Measurements from ENCODE around the gene ZFX.

Gene ZFX

GRCh38 chrX:24198101-24198500, 48.6 kb downstream of the ZFX start:
- no peak for DNase-seq (ENCODE audit: low read depth)
- H3K4me3 ChIP-seq (ENCODE audit: low read depth, low read length) = no peak overlapping the region
- TF ChIP-seq CTCF (IDR thresholded peaks at IDR 0.05; ENCODE audit: control insufficient read depth, extremely low read depth, insufficient read depth) = no peak

GRCh38 chrX:24200133-24200532, 50.6 kb downstream of the ZFX start:
- no peak for DNase-seq (ENCODE audit: low read depth)
- H3K4me3 ChIP-seq (ENCODE audit: low read depth, low read length) = no peak overlapping the region
- TF ChIP-seq CTCF (IDR thresholded peaks at IDR 0.05; ENCODE audit: control insufficient read depth, extremely low read depth, insufficient read depth) = no peak

GRCh38 chrX:24201216-24201615, 51.7 kb downstream of the ZFX start:
- no peak for DNase-seq (ENCODE audit: low read depth)
- H3K4me3 ChIP-seq (ENCODE audit: low read depth, low read length) = no peak overlapping the region
- TF ChIP-seq CTCF (IDR thresholded peaks at IDR 0.05; ENCODE audit: control insufficient read depth, extremely low read depth, insufficient read depth) = no peak

- no peak overlapping the region for H3K4me3 ChIP-seq (ENCODE audit: low read depth, low read length)
- TF ChIP-seq CTCF (IDR thresholded peaks at IDR 0.05; ENCODE audit: control insufficient read depth, extremely low read depth, insufficient read depth) = no peak
- no peak for DNase-seq (ENCODE audit: low read depth)
These were observed 53.0 kb downstream of the ZFX start for GRCh38 chrX:24202465-24203031.

- TF ChIP-seq CTCF (IDR thresholded peaks at IDR 0.05; ENCODE audit: control insufficient read depth, extremely low read depth, insufficient read depth) = no peak
- DNase-seq (ENCODE audit: low read depth) = no peak
- H3K4me3 ChIP-seq (ENCODE audit: low read depth, low read length) = no peak overlapping the region
These were observed 53.7 kb downstream of the ZFX start for GRCh38 chrX:24203072-24203808.

- no peak for TF ChIP-seq CTCF (IDR thresholded peaks at IDR 0.05; ENCODE audit: control insufficient read depth, extremely low read depth, insufficient read depth)
- no peak for DNase-seq (ENCODE audit: low read depth)
- no peak overlapping the region for H3K4me3 ChIP-seq (ENCODE audit: low read depth, low read length)
These were observed 54.8 kb downstream of the ZFX start for GRCh38 chrX:24204331-24204730.

GRCh38 chrX:24204958-24205357, 55.4 kb downstream of the ZFX start:
- TF ChIP-seq CTCF (IDR thresholded peaks at IDR 0.05; ENCODE audit: control insufficient read depth, extremely low read depth, insufficient read depth) = no peak
- DNase-seq (ENCODE audit: low read depth) = no peak
- no peak overlapping the region for H3K4me3 ChIP-seq (ENCODE audit: low read depth, low read length)
